NCI-H2107 treated with DMSO at 0.1 percent for 48 hours (cell line): ENCODE data around the gene ZRANB2.

Experiments used
- DNase-seq: peaks from one replicate; lab custom pipeline; 2025; ENCODE audit not compliant: unreplicated experiment; lab: John Stamatoyannopoulos, UW

The ZRANB2 gene

DNA sequence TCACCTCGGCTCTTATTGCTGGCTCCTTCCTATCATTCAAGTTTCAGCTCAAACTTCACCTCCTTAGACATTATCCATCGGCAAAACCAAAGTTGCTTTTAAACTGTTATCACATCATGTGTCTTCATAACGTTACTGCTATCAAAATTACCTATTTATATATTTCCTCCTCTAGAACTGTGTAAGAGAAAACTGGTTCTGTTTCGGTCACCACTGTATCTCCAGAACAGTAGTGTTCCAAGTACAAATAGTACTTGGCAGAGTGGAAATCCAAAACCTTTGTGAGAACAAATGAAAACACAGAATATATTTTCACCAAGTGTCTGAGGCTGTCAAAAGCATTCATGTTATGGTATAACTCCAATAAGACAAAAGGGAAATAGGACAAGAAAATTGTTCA, 9.1 kb downstream of the ZRANB2 start:
- DNase-seq = no peak

DNA sequence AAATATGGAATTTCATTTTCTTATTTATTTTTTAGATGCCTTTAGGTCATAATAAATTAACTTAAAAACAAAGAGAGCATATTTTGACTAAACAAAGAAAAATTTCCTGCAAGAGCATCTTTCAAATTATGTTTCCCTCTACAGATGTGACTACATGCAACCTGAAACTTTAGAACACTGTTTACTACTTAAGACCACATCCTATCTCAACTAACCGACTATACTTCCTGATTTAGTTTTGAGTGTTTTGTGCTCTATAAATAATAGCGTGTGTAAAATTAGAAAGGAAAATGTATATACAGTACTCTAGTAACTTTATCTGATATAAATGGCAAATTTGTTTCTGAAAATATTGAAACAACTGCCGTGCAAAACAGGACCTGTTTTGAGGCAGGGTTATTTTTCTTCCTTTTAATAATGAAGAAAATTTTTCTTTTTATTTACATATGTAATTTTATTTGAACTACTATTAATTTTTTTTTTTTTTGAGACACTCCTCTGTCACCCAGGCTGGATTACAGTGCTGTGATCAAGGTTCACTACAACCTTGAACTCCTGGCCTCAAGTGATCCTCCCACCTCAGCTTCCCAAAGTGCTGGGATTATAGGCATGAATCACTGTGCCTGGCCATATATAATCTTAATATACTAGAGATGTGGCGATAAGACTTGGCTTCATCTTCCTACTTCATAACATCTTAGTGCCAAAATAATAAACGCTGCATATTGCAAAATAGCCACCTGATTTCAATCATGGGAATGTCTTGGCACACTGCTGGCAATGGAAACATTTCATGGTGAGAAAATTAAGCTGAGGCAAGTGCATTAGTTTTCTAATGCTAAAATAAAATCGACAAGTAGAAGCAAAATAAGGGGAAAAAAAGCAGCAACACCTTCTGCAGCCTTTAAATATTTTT, 12.3 kb downstream of the ZRANB2 start:
- DNase-seq = no peak

DNA sequence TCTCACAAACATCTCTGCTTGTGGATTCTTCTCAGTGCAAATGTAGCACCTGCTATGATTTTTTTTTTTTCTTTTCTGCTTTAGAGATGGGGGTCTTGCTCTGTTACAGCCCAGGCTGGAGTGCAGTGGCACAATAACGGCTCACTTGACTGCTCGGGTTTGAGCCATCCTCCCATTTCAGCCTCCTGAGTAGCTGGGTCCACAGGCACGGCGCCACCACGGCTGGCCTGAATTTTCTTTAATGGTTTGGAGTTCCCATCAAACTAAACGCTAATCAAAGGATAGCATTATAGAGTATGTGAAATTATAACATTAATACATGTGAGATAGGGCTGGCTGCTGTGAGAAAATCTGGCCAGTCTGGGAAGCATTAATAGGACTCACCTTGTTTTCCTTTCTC, 26.0 kb downstream of the ZRANB2 start:
- no peak for DNase-seq

DNA sequence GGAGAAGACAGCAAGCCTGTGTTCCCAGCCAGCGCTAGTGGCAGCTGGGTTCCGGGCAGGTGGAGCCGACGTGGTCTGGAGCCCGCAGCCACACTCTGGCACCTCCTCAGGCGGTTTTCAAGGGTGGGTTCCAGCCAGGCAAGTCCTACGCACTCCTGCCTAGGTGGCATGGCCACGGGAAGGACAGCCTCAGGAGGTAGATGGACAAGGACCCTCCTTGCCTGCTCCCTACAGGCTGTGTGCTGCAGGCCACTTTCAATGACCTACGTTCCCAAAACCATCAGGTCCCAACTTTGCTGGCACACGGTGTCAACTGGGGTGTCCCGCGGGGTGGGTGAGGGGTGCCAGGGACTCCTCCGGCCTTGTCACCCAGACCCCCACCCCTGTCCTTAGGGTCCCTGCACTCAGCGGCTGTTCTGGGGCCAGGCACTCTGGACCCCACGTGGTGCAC, 26.5 kb downstream of the ZRANB2 start:
- DNase-seq = no peak

DNA sequence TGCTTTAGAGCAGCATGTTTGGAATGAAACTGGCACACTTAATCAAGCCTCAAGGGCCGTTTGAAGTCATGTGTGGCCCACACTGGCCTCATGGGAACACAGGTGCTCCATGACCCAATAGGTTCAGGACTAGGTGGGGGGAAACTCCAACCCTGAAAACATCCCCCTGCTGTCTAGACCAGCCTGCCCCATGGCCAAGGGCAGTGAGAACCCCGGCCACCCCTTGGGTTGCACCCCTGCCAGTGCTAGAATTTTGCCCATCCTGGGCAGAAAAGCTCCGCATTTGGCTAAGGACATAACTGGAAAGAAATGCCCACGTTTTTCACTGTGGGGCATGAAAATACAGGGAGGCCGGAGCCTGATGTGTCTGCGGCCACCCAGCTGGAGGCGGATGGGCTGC, 27.1 kb downstream of the ZRANB2 start:
- no peak for DNase-seq

DNA sequence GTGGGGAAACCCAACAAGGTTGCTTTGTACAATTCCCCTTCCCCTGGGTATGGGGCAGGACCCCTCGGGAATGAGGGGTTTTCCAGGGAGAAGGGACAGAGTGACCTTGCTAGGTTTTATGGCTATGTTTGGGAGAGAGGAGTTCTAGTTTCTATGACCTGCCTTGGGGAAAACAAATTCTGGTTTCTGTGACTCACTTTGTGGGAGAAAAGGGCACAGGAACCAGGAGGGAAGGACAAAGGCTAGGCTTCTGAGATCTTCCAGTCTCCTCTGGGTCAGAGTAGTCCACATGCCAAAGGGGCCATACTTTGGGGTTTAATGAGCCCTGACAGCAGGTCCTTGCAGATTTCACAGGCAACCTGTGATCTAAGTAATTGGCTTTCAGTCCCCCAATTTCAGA, 27.7 kb downstream of the ZRANB2 start:
- no peak for DNase-seq

DNA sequence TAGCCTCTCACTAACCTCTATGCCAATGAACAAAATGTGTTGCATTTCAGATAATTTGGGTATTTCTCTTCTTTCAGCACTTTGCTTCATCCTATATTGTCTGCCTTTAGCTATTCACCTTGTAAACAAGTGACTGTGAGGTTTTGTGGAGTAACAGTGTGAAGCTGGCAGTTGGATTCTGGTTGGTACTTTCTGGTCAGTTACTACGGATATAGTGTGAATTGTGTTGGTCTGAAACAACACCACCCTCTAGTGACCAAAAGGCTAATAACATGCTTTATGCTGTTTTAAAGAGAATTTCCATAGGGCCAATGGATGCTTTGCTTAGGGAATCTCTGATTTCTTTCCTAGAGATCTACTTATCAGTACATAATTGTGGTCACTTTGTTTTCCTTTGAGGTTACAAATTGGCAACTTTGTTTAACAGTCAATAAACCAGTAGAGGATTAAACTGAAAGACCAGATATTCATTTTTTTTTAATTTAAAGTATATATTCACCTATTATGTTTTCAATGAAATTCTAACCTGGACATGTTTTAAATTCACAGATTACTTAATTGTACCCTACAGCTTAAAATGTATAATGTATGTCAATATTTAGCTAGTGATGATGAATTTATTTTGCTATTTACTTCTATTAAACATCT, 30.8 kb downstream of the ZRANB2 start:
- peak; percentile 81 for DNase-seq

DNA sequence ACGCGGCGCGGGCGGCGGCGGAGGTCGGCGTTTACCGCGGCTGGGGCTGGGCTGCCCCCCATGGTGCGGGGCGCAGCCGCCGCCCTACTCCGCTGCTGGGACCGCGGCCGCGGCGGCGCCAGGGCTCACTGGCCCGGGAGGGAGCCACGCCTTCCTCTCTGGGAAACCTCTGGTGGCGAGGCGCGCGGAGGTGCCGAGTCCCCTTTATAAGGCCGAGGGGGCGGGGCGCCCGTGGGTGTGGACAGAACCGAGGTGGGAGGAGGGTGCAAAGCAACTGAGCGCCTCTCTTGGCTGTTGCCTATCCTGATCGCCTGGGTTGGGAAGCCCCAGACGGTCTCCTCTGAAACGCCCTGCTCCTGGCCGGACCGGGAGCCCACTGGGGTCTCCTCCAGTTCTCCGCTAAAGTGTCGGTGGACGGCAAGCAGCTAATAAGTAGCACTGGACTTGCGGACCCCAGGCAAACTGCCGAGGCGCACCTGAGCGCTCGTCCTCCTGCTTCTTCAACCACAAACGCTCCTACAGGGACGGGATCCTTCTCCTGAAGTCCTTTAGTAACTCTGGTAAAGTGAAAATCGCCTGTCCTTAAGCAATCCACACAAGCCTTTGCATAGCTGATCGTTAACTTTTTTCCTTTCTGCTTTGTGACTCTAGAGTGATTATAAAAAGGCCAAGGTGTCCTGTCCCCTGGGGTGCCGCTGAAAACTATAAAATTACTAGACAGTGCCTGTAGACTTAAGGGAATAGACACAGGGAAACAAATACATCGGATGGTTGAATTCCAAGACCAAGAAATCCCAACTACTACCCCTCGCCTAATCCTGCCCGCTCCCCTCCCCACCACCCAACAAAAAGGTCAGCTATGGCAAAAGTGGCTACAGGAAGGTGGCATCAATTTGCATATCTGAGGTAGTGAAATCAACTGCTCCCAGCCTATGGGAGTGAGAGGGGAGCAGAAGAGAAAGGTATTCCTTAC, 32.9 kb downstream of the ZRANB2 start, which contains the start of gene PTGER3:
PTGER3 (minus strand) TSS at position 182 of the 973 bp plus-strand sequence. CDS start 239 bp downstream, outside the sequence.
- DNase-seq = no peak

DNA sequence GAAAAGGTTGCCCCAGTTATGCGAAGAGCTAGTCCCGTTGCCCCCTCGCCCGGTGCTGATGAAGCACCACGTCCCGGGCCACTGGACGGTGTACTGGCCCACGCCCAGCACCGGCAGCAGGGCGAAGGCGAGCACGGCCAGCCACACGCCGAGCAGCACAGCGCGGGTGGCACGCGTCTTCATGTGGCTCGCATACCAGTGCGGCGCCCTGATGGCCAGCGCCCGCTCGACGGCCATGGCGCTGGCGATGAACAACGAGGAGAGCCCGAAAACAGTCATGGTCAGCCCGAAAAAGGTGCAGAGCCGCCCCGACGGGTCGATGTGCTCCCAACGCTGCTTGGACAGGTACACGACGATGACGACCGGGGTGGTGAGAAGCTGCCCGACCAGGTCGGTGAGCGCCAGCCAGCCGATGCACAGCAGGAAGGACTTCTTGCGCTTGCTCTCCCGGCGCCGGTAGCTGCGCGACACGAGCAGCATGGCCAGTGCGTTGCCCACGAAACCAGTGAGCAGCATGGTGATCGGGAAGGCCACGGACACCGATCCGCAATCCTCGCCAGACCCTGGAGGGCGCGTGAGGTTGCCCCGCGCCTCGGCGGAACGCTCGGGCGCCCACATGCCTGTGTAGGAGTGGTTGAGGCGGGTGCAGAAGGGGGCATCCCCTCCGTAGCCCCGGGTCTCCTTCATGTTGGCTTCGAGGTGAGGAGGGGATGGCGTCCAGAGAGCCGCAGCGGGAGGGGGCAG, 33.8 kb downstream of the ZRANB2 start:
- no peak for DNase-seq

DNA sequence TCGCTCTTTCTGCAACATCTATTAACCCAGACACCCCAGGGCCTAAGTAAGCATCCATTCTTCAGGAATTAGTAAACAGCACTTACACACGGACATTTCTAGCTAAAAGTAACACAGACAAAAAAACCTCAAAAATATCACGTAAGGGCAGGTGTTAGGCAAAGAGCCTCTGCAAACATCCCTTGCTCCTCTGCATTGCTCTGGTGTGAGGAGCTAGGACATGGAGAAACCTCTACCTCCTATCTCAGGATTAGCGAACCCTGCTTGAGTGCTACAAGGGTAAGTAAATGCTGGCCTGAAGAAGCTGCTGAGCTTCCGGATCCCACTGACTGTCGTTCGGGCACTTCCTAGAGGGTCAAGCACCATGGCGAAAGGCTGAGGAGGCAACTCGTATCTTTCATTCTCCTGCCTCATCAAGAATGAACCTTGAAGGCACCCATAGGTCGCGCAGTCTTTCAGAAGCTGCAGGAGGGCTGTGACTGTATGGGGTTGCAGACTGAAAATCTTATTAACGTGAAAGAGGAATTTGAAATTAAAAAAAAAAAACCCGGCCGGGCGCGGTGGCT, 35.3 kb downstream of the ZRANB2 start:
- no peak for DNase-seq

DNA sequence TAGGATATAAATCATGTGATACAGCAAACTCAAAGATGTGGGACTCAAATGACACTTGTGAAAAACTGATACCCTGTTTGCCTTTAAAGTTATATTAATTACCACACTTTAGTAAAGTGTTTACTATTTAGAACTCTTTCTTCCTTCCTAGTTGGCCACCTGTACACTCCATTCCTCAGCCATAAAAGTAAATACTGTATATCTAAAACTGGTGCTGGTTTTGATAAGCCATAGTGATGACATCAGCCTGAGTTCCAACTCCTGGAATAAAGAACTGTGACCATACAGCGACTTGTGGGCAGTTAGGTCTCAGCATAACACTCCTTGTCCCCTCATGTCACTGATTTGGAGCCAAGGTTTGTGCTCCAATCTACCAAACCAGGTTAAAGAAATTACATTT, 36.0 kb downstream of the ZRANB2 start:
- DNase-seq = no peak

DNA sequence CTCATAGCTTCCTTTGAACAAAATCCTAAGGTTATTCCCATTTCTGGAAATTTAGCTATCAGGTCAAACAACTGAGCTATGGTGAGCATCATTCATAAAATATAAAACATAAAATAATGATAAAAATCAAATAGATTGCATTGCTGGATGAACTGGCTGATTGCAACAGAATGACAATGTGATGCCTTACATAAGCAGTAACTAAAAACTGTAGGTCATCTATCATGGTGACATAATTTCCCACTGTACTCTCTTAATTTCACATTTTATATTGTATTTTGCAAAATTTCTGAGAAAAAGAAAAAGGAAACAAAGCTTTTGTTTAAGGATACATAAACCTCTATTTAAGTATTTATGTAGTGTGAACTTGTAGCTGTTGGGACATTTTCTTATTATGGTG, 37.8 kb downstream of the ZRANB2 start:
- DNase-seq = no peak

DNA sequence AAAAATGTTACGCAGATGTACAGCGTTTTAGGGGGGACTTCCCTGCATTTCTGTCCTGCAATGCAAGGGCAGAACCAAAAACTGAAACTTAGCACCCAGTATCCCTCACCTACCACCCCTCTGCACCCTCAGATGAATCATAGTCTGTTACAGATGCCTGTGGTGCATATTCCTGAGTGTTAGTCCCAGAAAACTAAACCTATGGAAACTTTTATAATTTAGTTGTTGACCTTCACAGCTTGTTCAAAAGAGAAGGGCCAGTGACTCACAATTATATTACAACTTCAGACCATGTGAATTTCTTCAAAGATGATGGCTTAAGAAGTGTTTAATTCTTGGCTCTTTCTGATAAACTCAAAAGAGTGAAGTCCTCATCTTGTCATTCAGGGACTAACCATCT, 39.0 kb downstream of the ZRANB2 start:
- DNase-seq = no peak

DNA sequence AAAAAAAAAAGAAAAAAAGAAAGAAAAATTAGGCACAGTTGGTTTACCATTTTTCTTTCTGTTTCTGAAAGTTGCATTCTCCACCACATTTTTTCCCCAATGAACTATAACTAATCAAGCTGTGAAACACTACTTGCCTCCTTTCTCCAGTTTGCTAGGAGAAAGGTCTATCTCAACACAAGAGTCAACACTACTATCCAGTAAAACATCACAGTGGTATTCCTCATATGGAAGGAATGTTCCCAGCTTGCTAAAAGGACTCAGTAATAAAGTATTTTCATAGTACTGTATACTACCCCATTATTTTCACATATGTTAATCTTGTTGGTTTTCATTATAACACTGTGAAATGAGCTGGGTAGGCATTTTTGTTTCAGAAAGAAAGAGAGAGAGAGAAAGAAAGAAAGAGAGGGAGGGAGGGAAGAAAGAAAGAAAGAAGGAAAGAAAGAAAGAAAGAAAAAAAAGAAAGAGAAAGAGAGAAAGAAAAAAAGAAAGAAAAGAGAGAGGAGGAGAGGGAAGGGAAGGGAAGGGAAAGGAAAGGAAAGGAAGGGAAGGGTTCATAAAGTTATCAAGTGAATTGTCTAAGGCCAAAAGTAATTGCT, 41.1 kb downstream of the ZRANB2 start:
- no peak for DNase-seq

DNA sequence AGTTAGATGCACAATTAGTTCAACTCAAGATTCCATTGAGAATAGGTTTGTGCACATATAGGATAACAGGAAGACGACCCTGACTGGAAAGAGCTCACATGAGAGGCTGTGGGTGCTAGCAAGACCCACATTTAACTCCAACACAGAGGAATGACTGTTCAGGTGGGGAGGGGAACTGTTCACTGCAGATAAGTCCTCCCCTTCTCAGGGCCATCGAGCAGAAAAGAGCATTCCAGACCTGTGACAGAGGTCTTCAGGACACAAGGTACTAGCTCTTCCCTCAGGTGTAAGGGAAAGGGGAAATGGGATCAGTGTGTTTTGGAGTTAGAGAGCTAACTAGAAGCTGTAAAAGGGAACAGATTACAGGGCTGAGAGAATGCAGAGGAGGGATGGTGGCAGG, 41.9 kb downstream of the ZRANB2 start:
- no peak for DNase-seq

DNA sequence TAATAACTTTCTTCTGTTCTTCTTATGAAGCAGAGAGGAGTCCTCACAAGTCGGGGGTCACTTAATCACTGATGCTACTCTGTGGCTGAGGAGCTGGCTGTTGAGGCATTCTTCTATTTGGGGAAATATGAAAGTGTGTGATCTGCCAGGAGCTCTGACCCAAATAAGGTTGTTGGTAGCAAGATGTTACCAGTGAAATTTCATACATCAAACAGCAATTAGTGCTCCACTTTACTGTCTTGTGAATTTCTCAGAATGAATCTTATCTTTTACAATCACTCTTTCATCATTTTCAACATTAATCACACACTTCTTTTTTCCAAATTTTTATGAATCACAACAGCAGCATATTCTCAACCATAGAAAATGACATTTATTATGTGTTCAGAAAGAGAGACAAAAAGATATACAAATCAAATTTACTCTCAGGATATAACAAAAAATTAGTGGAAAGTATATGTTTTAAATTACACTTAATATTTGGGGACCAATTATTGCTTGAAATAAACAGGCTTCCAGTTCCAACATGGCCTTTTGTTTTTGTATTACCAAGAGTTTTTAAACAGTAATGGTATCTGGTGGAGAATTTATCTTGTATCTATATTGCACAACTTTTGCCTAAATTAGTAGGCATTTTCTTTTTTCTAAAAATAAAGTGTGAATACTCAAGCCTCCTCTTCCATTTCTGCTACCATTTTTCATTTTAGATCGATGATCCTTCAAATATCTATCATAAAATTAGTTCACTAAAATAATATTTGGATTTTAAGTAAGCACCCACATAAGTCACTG, 42.8 kb downstream of the ZRANB2 start:
- no peak for DNase-seq

DNA sequence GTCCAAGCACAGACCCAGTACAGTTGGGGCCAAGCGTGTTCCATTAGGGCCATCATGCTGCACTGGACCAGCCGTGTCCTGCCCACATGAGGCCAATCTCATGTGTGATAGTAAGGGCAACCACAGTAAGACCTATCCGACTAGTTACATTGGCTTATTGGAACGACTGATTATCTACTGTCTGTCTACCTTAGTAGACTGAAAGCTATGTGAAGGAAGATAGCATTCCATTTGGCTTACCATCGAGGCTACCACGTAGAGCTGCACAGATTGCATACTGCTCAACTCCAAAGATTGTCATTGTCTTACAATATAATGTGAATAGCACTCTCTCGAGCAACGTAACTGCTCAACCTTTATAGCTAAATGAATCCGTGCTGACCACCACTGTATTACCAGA, 43.8 kb downstream of the ZRANB2 start:
- no peak for DNase-seq

DNA sequence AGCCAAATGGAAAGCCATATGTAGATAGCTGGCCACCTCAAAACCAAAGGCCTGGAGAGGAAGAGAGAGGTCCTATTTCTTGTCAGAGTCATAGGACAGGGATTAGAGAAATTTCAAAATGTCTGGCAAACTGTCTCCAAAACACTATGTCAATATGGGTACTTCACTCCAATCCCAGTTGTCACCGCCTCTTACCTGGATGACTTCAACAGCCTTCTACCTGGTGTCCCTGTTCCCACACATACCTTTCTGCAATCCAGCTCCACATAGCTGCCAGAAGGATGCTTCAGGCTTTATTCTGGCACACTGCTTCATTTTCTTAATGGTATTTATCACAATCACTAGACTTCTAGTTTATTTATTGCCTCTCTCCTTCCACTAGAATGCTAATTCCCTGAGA, 47.7 kb downstream of the ZRANB2 start:
- no peak for DNase-seq

DNA sequence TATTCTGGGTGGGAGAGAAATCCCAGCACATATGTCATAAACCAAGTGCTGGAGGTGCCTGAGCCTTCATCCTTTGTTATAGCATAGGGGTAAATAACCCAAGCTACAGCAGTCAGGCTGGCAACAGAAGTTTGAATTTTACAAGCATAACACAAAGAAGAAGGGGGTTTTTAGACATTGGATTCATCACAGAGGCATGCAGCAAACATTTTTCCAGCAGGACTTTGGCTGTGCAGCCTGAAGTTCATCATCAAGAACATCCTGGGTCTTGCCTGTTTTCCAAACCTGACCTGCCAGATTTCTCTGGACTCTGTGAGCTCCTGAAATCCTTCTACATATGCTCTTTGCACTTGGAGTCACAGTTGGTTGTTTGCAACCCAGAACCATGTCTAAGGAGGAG, 49.4 kb downstream of the ZRANB2 start:
- no peak for DNase-seq
